ENCODE results near the gene FAM120A.

FAM120A gene

DNA sequence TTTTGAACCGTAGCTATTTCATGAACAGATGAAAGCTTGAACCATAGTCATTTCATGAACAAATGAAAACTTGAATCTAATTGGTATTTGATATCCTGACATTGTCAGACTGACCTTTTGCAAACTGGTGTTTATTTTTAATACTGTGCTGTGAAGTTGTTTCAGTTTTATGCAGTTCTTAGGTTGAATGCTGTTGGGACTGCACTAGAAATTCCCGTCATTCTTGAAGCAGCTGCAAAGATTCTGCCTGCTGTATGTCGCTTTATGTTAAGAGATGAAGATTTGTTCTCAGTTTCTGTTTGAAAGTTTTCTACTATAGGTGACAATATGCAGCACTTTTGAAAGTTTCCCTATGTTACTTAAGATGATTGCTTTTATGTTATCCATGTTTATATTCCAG, 24.4 kb downstream of the FAM120A start:
- H3K4me3 ChIP-seq (ENCODE audit: low read length, poor library complexity, severe bottlenecking) = no peak overlapping the region
- peaks cover 69% of the 10 kb centered on the region for H3K79me2 ChIP-seq (ENCODE audit: insufficient read depth, low read length)
- H3K36me3 ChIP-seq (ENCODE audit: insufficient read depth, low read length) = peaks cover 85% of the 10 kb centered on the region
- H3K9ac ChIP-seq (ENCODE audit: low read depth, low read length, poor library complexity, severe bottlenecking) = no peak overlapping the region
- no peaks in the 10 kb centered on the region for H3K9me2 ChIP-seq (replicated peaks; ENCODE audit: low read depth, low read length)
- H2AFZ ChIP-seq (ENCODE audit: low read length) = no peak overlapping the region
- peaks cover 23% of the 10 kb centered on the region for H4K20me1 ChIP-seq (ENCODE audit: insufficient read depth, low read length, poor library complexity, severe bottlenecking)
- no peak for TF ChIP-seq EZH2phosphoT487 (IDR thresholded peaks at IDR 0.05; ENCODE audit: borderline replicate concordance)
- TF ChIP-seq CTCF (conservative IDR thresholded peaks at IDR 0.05; ENCODE audit: low read length) = no peak
- no peaks in the 10 kb centered on the region for H3F3A ChIP-seq (ENCODE audit: low read depth)
- no peaks in the 10 kb centered on the region for H3K9me3 ChIP-seq (ENCODE audit: insufficient read depth, low read depth, low read length)
- no peaks in the 10 kb centered on the region for H3K27me3 ChIP-seq (ENCODE audit: insufficient read depth, low read length, poor library complexity, severe bottlenecking)
- H3K4me2 ChIP-seq (ENCODE audit: low read depth, low read length, poor library complexity, severe bottlenecking) = no peak overlapping the region
- H3K4me1 ChIP-seq (ENCODE audit: insufficient read depth, low read length, poor library complexity, severe bottlenecking) = no peaks in the 10 kb centered on the region

DNA sequence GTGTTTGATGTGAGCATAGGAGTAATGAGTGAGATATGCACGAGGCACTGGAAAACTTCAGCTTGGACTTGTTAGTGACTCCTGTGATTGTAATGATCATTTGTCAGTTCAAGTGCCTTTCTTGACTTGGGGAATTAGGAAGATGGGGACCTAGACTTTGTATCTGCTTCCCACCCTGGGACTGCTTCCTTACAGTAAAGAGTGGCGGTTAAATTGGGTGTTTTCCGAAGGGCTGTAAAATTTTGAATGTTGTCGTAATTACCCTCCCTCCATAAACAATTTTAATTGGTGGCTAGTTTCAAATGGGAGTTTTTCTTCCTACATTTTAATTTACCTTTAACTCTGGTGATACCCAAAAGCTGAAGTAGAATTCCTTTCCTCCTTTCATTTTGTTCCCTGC, 25.4 kb downstream of the FAM120A start:
- H2AFZ ChIP-seq (ENCODE audit: low read length) = no peak overlapping the region
- peaks cover 72% of the 10 kb centered on the region; the same call in 1 of the 2 replicates for H3K79me2 ChIP-seq (ENCODE audit: insufficient read depth, low read length)
- no peaks in the 10 kb centered on the region for H3F3A ChIP-seq (ENCODE audit: low read depth)

GRCh38 chr9:93477397-93477796, 25.9 kb downstream of the FAM120A start:
- TF ChIP-seq EZH2phosphoT487 (IDR thresholded peaks at IDR 0.05; ENCODE audit: borderline replicate concordance) = no peak
- no peak for TF ChIP-seq CTCF (conservative IDR thresholded peaks at IDR 0.05; ENCODE audit: low read length)
- H4K20me1 ChIP-seq (ENCODE audit: insufficient read depth, low read length, poor library complexity, severe bottlenecking) = peaks cover 23% of the 10 kb centered on the region
- no peak overlapping the region for H3K9ac ChIP-seq (ENCODE audit: low read depth, low read length, poor library complexity, severe bottlenecking)

More for the DNA sequence above, 25.4 kb downstream of the FAM120A start:
- Histone ChIP-seq H3K4me1 (ENCODE audit: insufficient read depth, low read length, poor library complexity, severe bottlenecking) (no peaks in the 10 kb centered on the region), H4K20me1 (ENCODE audit: insufficient read depth, low read length, poor library complexity, severe bottlenecking) (peaks cover 23% of the 10 kb centered on the region), H3K4me3 (ENCODE audit: low read length, poor library complexity, severe bottlenecking) (no peak overlapping the region), H3K36me3 (ENCODE audit: insufficient read depth, low read length) (peaks cover 81% of the 10 kb centered on the region), H3K4me2 (ENCODE audit: low read depth, low read length, poor library complexity, severe bottlenecking) (no peak overlapping the region), H3K9me2 (replicated peaks; ENCODE audit: low read depth, low read length) (no peaks in the 10 kb centered on the region), H3K9me3 (ENCODE audit: insufficient read depth, low read depth, low read length) (no peaks in the 10 kb centered on the region), H3K9ac (ENCODE audit: low read depth, low read length, poor library complexity, severe bottlenecking) (no peak overlapping the region), H3K27me3 (ENCODE audit: insufficient read depth, low read length, poor library complexity, severe bottlenecking) (no peaks in the 10 kb centered on the region)
- TF ChIP-seq CTCF (conservative IDR thresholded peaks at IDR 0.05; ENCODE audit: low read length) = no peak
- TF ChIP-seq EZH2phosphoT487 (IDR thresholded peaks at IDR 0.05; ENCODE audit: borderline replicate concordance) = no peak

More at GRCh38 chr9:93477397-93477796, 25.9 kb downstream of the FAM120A start:
- H3K4me1 ChIP-seq (ENCODE audit: insufficient read depth, low read length, poor library complexity, severe bottlenecking) = no peaks in the 10 kb centered on the region
- H2AFZ ChIP-seq (ENCODE audit: low read length) = no peak overlapping the region
- H3K4me3 ChIP-seq (ENCODE audit: low read length, poor library complexity, severe bottlenecking) = no peak overlapping the region
- peaks cover 81% of the 10 kb centered on the region for H3K36me3 ChIP-seq (ENCODE audit: insufficient read depth, low read length)
- peaks cover 73% of the 10 kb centered on the region; the same call in 1 of the 2 replicates for H3K79me2 ChIP-seq (ENCODE audit: insufficient read depth, low read length)
- H3K27me3 ChIP-seq (ENCODE audit: insufficient read depth, low read length, poor library complexity, severe bottlenecking) = no peaks in the 10 kb centered on the region
- no peaks in the 10 kb centered on the region for H3K9me2 ChIP-seq (replicated peaks; ENCODE audit: low read depth, low read length)
- H3F3A ChIP-seq (ENCODE audit: low read depth) = no peaks in the 10 kb centered on the region
- no peak overlapping the region for H3K4me2 ChIP-seq (ENCODE audit: low read depth, low read length, poor library complexity, severe bottlenecking)
- H3K9me3 ChIP-seq (ENCODE audit: insufficient read depth, low read depth, low read length) = no peaks in the 10 kb centered on the region
